HG02840 (cell line): ENCODE data around the gene PALM.
"Not testable (repeated sequence)": the region's sequence is repeated elsewhere in the genome, so short reads cannot be mapped to it uniquely, and the experiment has no call there.

ENCODE experiments used
- ATAC-seq: cut with Tn5 transposase; IDR thresholded peaks from one replicate; pipeline ENCODE4 v1.9.1; 2021; ENCODE audit warnings: mild to moderate bottlenecking, moderate library complexity, moderate number of reproducible peaks; ENCODE audit not compliant: unreplicated experiment, low FRiP score

The PALM gene

DNA sequence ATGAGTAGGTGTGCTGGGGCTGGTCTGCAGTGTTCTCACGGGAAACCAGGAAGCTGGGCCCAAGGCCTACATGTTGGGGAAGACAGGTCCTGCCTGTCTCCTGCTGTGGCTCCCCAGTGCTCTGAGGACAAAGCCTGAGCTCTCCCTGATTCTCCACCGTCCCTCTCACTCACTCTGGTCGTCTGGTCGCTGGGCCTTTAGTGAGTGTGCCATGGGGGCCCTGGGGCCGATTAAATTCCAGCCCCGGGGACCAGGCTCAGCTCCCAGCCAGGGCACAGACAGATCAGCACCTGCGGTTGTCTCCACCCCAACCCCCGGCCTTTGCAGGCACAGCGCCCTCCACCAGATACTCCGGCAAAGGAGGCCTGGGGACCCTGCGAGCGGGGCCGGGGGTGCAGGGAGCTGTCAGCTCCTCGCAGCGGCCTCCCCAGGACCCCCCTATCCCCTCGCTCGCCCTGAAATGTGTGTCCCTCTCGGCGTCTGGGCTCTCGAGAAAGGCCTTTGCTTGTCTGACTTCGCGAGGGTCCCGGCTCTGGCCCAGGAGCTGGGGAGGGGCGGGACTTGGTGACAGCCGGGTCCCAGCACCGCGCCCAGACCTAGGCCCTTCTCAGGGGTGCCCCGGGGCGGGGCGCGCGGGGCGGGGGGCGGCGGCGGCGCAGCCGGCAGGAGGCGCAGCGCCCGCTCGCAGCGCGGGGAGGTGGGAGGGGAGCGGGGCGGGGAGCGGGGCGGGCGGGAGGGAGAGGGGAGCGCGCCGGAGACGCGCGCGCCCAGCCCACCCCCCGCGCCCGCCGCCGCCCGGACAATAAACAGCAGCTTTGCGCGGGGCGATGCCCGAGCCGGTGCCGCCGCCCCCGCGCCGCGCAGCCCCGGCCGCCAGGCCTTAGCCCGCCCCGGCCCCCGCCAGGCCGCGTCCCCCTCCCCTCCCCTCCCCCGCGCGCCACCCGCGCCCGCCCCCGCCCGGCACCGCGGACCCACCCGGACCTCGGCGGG lies at the start of gene PALM:
Gene PALM (plus strand): TSS at position 782 of the 990 bp plus-strand sequence. CDS start 212 bp downstream, outside the sequence.
- ATAC-seq: no peak

DNA sequence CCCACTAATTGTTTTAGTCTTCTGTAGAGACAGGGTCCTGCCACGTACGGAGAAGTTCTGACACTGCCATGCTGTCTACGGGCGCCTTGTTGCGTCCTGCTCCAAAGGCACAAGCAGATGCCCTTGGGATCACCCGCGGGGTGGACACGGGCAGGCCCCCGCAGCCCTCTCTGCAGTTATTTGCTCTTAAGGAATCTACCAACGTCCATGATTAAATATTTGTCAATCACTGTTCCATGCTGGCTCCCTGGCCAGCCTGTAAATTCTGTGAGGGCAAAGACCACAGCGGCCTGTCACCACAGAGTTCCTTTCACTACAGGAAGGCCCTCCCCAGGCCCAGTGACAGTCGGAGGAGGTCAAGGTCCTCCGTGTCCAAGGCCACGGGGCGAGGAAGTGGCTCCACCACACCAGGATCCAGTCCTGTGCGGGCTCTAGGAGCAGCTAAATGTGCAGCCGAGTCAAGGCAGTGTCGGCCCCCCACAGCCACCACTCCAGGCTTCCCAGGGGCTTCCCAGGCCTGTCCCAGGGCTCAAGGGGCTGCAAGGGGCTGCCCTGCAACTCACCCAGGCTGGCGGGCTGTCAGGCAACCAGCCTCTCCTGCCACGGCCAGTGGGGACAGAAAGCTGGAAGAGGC lies 47.8 kb upstream of the PALM start:
- ATAC-seq: no peak

DNA sequence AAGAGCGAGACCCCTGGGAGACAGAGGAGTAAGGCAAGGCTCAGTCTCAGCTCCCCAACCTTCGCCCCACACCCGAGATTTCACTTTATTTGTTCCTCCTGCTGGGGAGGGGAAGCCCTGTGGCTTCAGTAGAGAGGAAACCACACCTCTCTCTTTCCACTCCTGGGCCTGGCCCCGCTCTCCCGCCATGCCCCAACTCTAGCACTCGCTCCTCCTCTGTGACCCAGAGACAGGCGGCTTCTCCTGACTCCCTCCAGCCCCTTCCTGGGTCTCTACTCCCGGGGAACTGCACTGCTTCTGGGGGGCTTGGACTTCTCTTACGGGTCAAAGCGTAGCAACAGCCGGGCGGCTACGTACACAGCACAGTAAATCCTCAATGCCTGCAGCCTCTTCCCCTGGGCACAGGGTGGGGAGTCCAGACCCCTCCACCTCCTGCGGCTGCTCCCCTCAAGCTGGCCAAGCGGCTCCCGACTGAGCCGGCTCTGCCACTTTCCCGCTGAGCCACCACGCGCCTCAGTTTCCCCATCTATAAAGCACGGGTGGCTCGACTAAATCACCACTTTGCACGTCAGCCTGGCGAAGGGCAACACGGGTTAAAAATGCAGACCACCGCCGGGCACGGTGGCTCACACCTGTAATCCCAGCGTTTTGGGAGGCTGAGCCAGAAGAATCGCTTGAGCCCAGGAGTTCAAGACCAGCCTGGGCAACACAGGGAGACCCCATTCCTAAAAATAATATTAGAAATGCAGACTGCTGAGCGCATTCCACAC lies 47.1 kb upstream of the PALM start:
- no peak for ATAC-seq

- peak; percentile 14 for ATAC-seq
These were observed 46.4 kb upstream of the PALM start for GRCh38 chr19:662207-662961.

DNA sequence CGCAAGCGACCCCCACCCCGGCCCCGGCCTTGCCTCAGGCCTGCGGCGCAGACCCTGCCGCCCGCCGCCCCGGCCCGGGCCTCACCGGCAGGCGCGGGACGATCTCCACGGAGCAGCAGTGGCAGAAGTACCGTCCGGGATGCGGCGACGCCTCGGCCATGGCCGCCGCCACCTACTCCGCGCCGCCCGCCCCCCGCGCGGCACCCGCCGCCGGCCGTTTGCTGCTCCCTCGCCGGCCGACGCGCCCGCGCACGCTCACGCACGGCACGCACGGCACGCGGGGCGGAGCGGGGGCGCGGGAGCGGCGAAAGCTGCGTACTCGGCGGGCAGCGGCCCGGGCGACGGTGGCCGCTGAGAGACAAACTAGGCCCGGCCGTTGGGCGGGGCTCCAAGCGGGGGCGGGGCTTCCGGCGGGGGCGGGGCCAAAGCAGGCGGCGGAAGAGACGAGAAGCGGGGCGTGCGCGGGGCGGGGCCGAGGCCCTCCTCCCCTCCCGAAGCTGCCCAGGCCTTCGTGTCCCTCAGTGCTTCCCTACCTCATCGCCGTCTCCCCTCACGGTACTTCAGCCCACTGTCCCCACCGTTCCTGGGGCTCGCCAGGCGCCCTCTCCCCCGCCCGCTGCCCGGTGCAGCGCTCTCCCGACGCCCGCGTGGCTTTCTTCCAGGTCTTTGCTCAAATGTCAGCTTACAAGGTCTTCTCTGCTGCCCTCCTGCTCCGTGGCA lies 45.6 kb upstream of the PALM start, which contains the start of gene RNF126:
Gene RNF126 (minus strand): TSS at position 253 of the 720 bp plus-strand sequence. CDS start 93 bp downstream, at position 160.
- ATAC-seq: peak; percentile 69

- no peak for ATAC-seq
These were observed 45.0 kb upstream of the PALM start for GRCh38 chr19:663682-664117.

DNA sequence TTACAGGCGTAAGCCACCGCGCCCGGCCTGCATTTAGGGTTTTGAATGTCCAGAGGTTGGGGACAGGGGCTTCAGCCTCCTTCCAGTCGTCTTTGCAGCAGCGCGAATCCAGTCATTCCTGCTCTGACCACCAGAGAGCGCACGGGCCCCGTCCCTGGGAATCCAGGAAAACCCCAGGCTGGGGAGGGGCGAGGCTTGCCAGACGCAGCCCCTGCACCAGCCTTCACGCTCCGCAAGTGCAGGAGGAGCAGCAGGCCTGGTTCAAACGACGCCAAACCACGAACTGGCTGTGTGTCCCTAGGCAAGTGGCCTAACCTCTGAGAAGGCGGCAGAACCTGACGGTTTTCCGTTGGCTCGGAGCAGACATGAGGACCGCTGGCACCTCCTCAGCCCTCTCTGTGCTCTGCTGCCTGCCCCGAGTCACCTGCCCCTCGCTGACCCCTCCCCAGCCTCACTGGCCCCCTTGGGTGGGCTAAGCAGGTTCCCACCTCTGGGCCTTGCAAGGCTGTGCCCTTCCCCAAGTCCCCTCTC lies 43.8 kb upstream of the PALM start:
- ATAC-seq: no peak

GRCh38 chr19:666985-667573 lies 41.7 kb upstream of the PALM start:
- ATAC-seq: not testable (repeated sequence)

- ATAC-seq: not testable (repeated sequence)
These were observed 39.9 kb upstream of the PALM start for GRCh38 chr19:668675-669434.

DNA sequence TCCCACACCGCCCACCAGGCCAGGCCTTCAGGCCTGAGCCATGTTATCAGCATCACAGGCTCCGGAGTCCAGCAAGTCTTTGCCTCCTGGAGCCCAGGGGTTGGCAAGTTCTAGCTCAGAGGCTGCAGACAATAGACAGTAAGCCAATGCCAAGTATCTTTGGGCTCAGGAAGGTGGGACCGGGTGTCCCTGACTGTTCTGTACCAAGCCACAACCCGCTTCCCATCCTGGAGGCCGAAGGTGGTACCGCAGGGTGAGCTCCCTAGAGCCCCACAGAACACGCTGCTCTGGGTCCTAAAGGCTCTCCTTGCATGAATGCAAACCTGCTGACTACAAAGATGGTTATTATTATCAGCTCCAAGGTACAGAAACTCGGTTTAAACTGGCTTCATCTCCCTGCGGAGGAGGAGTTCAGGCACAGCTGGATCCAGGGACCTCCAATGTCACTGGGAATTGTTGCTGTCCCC lies 38.1 kb upstream of the PALM start:
- no peak for ATAC-seq

DNA sequence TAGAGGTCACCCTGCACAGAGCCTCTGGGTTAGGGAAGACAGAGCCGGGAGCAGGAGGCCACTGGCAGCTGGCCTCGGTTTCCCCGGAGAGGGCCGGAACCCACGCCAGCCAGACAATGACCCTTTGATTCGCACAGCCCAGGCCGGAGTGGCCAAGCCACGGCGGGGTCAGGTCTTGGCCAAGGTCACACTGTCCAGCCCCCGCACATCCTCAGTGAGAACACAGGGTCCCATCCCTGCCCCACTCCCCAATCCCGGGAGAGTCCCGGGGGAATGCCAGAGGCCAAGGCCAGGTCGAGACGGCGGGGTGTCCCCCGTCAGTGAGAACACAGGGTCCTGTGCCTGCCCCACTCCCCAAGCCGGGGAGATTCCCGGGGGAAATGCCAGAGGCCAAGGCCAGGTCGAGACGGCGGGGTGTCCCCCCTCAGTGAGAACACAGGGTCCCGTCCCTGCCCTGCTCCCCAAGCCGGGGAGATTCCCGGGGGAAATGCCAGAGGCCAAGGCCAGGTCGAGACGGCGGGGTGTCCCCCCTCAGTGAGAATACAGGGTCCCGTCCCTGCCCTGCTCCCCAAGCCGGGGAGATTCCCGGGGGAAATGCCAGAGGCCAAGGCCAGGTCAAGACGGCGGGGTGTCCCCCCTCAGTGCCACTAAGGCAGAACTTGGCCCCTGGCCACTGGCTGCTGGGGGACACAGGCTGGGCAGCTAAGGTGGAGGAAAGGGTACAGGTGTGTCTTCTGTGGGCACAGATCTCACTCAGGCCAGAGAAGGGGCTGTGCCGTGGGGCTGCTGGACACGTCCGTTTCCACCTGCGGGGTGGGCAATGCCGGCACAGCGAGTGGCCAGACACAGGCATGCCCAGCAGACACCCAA lies 34.2 kb upstream of the PALM start:
- no peak for ATAC-seq

DNA sequence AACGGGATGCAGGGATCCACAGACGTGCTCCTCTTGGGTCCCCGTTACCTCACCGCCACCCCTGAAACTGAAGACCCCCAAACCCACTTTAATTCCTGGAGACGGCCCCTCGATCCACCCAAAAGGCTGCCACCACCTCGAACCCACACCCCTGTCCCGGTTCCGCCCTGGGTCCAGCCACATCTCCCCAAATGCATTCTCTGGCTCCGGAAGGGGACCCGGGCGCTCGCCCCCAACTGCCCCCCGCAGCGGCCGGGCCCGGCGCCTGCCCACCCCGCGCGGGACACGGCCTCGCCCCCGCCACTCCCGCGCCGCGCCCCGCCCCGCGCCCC lies 32.8 kb upstream of the PALM start:
- ATAC-seq: no peak

DNA sequence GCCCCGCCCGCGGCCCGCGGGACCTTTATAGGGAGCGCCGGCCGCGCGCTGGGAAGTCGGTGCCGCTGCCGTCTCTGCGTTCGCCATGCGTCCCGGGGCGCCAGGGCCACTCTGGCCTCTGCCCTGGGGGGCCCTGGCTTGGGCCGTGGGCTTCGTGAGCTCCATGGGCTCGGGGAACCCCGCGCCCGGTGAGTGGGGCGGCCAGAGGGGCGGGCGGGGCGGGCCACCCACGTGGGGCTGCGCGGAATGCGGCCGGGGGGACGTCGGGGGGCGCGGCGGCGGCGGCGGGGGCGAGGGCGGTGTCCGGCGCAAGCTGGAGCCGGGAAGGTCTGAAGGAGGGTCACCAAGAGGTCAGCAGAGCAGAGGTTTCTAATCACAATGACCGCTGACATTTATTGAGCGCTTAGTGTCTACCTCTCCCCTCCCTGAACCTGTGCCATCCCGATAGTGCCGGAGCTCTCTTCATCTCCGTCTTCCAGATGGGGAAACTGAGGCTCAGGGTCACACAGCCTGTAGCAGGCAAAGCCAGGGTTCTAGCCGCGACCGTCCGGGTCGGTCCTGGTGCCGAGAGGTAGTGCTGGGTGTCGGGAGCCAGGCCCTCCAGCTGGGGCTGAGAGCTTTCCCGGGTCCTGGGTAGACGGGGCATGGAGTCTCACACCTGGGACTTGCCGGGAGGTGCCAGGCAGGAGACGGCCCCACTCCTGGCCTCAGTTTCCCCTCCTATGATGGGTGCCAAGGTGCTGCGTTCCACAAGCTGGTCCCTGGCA lies 32.2 kb upstream of the PALM start, which contains the start of gene FSTL3:
Gene FSTL3 (plus strand): TSS at position 54 of the 767 bp plus-strand sequence. CDS start 32 bp downstream, at position 86.
- no peak for ATAC-seq

DNA sequence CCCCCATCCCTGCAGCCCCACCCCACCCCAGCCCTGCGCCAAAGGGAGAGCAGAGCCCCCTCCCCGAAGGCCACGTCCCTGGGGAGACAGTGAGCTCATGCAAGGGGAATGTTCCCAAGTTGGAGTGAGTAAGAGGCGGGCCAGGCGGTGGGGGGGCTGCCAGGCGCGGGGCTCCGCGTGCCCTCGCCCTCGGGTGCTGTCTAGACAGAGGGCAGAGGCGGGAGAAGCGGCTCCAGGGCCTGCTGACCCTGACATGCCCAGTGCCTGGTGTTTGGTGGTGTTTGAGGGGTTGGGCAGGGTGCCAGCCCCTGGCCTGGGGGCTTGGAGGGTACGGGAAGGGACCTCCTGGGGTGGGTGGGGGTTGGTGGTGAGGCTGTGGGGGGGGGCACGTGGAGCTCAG lies 31.5 kb upstream of the PALM start:
- no peak for ATAC-seq

GRCh38 chr19:677601-678436 lies 30.9 kb upstream of the PALM start:
- no peak for ATAC-seq
